Activated CD4-positive, CD25-positive, alpha-beta regulatory T cell treated with anti-CD3 and anti-CD28 coated beads, Interleukin-2, amount 50 U/mL, for 16 hours (primary cell): ENCODE data around the gene CD93.

Source experiments
- DNase-seq: peaks from one replicate; pipeline ENCODE4 v3.0.0-alpha.2; 2020; ENCODE audit warnings: low read depth, low spot score

The CD93 gene

DNA sequence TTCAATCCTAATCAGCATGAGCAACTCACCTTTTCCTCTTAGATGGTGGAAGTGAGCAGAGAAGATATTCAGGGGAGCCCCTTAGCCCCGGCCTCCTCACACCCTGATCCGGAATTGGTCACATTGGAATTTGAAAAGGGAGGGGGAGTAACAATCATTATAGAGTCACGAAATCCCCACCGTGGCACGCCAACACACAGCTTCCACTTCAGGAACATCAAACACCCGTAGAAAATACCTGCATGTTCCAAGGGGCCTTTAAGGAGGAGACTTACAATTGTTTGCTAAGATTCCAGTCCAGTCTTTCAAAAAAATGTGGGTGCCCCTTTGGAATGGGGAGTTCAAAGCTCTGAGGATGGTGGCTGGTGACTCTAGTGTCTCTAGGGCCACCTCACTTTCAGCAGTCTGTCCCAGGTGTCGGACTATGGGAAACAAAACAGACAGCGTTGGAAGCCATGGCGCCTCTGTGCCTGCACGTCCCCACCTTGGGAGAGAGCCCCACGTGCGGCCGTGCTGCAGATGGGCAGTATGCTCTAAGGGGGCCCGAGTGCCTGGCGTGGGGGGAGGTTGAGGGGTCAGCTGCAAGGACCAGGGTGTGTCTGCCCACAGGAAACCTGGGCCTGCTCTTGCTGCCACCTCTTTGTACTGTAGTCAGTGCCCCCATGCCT lies 2.4 kb downstream of the CD93 start:
- no peak for DNase-seq

DNA sequence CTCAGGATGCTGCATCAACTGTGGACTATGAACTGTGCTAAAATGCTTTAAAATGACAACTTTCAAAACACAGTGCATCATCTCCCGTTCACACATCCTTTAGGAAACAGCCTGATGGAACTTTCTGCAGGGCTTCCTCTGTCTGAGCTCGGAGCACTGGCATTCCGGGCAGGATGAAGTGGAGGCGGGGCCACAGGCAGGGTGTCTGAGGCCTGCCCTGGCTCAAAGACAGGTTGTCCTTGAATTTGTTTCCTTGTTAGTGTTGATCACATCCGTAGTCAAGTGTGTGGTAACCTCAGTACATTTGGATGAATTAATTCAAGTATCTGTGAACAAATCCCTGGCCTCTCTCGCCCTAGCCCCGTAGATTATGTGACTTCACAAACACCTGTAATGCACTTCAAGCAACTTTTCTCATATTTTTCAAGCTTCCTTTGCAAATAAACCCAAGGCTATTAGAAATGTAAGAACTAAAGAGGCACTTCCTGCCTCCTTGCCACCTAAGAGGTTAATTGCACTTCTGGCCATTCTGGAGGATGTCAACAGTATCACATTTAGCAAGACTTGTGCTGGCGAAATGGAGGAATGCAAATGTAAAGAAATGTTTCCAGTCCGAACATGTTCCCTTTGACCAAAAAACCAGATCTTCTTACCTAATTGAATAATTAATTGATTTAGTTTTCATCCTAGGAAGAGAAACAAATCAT lies 3.1 kb downstream of the CD93 start:
- DNase-seq: no peak

DNA sequence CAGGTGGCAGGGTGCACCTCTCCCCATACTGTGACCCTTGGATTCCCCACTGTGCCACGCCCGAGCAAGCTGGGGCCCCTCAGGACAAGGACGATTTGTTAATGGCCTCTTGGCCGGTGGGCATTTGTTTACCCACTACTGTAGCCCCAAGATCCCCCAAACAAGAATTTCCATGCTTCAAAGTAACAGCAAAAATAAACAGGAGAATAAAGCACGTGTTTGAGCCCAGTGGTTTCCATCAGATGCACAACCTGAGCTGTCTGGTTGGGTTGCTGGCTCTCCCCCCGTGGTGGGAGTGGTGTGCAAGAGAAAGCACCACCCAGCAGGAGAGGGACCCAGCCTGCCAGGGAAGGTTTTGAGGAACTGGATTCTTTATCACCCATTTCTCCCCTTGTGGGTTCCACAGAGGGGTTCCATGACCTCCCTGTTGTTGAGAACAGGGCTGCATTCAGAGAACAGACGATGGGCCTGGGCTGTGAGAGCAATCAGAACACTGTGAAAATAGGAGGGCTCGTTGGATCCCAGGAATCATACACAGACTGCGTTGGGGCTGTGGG lies 4.8 kb downstream of the CD93 start:
- DNase-seq: no peak

DNA sequence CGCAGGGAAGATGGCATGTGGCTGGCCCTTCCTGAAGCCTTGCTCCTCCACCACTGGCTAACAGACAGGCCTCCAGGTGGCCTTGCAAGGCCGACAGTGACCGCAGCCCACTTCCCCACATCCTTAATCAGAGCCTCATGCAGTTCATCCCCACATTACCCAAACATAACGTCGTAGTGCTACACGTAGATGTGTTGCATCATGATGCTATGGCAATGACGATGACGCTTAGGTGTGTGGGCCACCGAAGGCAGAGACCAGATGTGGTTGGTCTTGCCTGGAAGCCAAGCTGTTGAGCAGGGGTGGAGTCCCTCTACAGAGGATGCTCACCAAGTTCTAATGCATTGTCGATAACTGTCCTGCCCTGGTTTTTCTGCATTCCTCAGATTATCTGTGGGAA lies 5.6 kb downstream of the CD93 start:
- no peak for DNase-seq

DNA sequence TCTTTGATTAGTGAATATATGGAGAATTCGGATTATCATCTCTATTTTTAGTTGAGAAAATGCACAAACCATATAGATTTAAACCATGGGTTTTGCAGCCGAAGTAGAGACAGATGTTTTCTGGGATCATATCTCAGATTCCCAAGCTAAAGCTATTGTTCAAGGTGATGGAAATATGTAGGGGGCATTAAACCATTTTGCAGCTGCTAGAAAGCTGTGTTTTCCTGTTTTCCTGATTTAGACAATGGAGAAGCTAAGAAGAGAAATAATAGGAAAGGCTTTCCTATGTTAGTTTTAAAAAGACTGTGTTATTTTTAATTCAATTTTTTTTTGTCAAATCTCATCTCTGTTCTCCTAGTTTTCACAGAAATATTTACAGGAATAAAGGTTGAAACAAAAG lies 6.2 kb downstream of the CD93 start:
- no peak for DNase-seq

DNA sequence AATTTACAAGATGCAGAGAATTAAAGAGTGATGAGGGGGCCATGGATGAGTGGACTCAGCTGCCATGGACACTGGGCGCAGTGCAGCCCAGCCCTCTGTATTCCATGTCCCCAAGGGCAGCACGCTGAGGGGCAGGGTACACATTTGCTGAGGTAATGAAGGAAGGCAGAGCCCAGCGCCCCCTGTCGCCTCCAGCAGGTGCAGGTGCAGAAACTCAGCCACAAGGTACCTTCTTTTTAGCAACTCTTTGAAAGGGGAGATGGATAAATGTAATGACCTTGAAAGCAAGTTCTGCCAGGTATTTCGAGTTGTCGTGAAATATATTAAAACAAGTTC lies 7.1 kb downstream of the CD93 start:
- no peak for DNase-seq

DNA sequence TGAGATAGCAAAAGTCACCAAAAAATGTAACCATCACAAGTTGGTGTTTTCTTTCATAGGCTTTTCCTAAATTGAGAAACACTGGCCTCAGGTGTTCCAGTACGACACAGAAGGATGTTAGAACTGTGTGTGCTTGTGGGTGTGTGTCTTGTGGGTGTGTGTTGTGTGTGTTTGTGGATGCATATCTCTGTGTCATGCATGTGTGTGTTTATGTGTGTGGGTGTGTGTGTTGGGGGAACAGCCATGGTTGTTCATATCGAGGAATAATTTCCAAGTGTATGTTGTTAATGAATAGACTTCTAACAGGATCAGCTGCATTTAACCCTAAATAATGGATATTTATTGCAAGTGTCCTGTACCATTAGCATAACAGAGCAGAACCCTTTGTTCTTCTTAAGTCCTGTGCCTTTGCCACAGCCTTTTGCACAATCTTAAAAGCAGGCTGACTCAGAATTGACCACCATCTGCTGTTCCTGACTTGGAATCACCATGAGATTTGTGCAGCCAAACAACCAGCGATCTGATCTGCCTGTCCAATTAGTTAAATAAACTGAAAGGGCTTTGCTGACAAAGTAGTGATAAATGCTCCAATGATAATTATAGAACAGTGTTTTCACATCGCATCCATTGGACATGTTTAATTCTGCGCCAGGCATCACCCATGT lies 7.6 kb downstream of the CD93 start:
- DNase-seq: no peak

DNA sequence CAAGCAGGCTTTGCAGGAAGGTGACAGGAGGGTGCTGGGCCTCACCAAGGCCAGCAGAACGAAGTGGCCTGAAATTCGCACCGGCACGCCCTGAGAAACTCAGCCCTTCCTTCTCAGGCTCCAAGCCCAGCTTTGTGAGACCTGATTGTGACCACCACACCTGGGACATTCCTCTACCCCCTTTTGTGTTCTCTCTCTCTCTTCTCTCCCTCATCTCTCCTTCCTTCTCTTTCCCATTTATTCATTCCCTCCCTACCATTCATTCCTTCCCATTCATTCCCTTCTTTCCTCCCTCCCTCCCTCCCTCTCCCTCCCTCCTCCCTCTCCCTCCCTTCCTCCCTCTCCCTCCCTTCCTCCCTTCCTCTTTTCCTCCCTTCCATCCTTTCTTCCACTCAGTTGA lies 8.8 kb downstream of the CD93 start:
- no peak for DNase-seq

DNA sequence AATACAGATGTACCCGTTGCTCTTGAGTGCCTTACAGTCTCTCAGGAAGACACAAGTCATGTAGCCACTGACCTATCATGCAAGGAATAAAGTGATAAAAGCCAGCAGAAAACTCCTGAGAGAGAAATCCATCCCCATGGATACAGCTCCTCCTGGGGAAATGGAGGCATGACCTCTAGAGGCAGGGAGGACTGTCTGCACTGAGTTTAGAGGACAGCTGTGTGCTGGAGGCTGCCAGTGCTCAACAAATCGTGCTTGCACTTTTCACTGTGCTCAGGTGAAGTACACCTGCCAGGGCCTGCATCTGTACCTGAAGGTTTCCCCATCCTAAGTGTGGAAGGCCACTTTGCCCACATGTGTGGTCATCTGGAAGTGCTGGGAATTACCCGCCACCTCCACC lies 12.1 kb downstream of the CD93 start:
- no peak for DNase-seq

DNA sequence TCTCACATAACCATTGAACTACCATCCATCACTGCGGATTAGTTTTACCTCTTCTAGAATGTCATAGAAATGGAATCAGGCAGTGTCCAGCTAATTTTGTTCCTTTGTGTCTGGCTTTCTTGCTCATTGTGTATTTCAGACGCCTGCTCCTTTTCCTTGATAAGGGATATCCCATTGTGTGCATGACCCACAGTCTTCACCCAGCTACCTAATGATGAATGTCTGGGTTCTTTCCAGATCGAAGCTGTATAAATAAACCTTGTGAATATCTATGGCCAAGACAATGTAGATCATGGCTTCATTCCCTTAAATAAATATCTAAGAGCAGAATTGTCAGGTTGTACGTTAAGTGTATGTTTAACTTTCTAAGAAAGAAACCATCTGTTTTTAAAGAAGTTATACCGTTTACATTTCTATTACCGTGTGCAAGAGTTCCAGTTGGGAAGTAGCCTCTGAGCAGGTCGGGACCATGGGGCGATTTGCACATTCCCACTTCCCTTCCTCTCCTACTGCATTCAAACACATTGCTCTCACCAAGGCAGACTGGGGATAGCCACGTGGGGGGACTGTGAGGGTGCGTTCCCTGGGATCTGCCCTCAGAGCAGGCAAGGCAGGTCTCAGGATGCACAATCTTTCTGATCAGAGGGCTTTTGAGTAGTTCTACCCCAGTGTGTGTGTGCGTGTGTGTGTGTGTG lies 13.1 kb downstream of the CD93 start:
- DNase-seq: no peak

DNA sequence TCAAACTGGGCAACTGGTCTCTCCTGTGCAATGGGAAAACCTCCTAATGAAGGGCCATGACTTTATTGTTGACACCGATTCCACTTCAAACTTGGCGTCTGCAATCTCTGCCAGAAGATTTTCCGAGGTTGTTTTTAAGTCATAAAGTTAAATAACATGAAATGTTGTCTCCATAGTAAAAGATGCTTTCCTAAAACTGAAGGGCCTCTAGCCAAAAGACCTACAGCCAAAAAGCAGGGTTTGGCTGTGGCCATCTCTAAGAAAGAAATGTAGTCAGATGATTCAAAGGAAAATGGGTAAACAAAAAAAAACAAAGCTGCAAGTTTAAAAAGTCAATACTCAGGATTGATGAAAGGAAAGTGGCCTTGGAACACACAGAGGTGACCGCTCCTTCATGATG lies 14.1 kb downstream of the CD93 start:
- DNase-seq: no peak

DNA sequence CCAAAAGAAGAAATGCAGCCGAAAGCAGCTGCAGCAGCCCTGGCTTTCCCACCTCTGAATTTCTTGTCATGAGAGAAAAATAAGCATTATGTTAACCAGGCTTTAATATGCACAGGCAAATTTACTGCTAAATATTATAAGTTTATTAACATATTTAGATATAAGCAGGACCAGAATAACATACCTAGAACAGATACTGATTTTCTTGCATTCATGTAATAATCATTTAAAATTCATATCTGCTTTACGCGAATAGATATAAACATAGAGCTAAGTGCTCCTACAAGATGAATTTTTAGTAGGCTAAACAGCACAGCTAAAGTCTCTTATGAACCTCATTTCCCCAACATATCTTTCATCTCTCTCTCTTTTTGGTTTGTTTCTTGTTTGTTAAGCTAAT lies 14.7 kb downstream of the CD93 start:
- DNase-seq: no peak

DNA sequence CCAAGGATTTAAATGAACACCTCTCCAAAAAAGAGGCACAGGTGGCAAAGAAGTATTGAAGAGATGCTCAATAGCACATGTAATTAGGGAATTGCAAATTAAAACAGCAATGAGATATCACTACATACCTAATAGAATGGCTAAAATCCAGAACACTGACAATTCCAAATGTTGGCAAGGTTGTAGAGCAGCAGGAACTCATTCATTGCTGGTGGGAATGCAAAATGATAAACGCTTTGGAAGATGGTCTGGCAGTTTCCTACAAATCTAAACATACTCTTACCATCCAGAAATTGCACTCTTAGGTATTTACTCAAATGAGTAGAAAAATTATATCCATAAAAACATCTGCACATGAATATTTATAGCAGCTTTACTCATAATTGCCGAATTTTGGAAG lies 17.0 kb downstream of the CD93 start:
- DNase-seq: no peak

DNA sequence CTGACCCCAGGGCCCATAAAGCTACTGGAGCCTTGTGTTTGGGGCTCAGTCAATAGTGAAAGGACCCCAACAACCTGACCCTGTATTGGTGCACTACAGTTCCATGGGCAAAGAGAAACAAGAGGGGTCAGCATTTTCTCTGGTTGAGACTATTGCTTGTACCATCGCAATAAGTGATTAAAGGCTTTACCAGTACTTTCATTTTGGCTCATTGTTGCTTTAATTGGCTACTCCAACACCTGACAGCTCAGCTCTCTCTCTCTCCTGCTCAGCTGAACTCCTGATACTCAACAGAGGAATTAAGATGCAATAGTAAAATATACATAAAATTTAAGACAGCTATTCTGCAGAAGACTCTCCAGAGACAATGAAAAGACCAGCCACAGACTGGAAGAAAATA lies 17.8 kb downstream of the CD93 start:
- no peak for DNase-seq

DNA sequence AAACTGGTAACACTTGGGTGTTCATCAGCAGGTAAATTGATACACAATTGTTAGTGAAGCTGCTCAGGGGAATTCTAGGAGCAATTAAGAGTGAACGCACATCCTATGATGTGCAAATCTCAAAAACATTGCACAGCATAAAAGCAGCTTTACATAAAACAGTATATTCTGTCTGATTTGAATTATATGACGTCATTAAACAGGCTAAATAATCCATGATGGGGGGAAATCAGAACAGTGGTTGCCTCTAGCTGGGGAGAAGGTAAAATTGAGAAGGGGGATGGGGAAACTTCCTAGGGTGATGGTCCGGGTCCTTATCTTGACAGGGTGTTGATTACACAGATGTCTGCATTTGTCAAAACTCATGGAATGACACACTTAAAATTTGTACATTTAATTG lies 19.4 kb downstream of the CD93 start:
- no peak for DNase-seq

DNA sequence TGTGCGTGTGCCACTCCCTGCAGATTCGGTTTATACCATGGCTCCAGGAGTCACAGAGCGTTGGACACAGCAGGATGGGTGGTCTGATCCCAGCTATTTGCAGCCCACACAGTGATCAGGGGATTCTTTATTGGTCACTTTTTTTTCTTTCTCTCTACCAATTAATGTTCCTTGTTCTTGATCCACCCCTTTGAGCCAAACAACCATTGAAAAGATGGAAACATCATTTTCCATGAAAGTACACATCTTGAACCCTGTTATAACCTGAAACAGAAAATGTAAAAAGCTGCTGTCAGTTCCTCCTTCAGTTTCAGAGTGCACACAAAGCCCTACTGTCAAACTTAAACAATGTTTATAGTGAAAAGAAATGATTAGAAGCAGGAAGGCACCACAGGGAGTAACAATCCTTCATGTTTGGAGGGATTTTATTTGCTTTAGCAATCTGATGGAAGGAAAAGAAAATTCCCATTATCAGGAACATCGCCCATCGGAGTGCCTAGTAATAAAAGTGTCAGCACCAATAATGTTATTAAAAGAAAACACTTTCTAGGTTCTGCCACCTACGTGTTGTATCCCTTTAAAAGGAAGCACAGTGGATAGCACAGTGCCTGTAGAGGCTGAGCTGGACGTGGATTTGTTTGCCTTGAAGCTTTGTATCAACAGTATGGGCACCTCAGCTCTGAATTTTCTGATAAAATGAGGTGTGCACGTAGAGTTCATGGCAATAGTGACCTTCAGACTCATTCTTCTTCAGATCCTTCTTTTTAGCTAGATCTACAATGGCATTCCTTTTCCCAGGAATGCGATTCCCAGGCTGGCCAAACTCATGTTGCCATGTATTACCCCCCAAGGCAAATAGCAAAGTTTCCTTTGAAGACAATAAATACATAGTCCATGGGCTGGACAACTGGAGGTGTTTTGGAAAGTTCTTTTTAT lies 20.6 kb downstream of the CD93 start:
- DNase-seq: no peak

DNA sequence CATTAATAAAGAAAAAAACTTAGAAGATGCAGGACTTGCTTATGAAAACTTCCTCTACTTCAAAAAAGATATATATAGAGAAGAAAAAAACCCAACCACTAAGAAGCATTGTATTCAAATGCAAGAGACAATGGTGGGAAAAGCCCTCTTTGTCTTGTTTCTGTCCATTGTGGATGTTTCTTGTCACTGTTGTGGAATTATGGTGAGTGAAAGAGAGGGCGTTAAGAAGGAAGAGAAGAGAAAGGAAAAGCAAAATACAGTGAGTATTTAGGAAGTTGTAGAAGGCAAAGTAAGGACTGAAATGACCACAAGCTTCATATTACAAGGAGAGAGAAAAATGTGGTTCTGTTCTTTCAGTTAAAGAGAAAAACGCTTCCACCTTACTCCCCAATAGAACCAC lies 22.5 kb downstream of the CD93 start:
- no peak for DNase-seq

DNA sequence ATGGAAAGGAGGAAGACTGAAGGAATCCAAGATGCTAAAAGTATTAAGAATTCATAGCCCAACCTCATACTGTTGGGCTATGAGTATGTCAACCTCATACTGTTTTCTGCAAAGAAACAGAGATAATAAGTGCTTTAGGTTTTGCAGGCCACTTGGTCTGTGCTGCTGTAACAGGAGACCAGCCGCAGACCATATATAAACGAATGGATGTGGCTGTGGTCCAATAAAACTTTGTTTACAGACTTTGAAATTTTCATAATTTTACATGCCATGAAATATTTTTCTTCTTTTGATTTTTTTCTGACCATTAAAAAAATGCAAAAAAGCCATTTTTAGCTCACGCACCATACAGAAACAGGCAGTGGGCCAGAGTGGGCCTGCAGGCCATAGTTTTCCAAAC lies 23.0 kb downstream of the CD93 start:
- DNase-seq: no peak

DNA sequence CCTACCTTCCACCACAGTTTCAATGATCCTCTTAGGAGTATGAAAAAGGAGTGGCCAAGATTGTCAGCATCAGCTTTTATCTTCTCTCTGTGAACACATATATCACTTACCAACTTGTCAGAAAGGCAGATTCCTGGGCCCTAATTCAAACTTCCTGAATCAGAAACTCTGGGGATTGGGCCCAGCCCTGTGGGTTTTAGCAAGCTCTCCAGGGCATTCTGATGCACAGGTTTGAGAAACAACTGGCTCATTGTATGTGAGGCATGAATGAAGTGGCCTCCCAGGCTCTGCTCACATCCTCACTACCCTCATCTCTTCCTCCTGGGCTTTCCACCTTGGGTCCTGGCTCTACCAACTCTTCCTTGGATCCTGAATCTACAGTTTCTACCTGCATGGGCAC lies 23.5 kb downstream of the CD93 start:
- no peak for DNase-seq

DNA sequence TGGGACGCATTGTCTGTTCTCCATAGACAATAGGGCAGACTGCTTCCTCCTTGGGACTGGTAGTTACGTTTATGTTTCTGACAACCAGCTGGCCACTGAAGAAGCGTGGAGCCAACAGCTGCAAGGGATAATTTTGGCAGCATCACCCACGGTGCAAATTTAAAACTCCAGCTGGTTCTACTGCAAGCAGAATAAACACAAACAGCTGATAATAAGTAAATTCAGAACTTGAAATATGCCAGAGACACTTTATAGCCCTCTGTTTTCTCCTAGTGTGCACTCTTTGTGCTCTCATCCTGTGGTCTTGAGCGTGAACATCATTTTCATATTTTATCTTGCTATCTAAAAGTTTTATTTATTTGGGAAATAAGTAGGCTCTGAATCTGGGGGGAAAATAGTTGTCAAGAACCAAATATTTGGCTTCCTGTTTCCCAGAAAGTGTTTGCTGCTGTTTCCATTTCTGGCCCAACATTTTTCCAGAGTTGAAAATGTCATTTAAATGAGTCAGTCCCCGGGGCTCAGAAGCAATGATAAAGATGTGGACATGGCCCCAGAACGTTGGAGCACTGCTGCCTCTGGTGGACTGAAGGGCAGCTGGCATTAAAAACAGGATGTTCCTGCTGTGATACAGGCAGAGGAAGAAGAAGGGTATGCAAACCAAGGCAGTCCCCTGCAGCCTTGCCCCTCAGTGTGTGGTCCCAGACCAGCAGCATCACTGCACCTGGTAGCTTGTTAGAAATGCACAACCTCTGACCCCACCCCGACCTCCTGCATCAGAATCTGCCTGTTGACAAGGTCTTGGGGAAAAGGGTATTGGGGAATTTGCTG lies 24.2 kb downstream of the CD93 start:
- no peak for DNase-seq
